HG03460 (cell line): Measurements from ENCODE around the gene ZNF513.

Source experiments
- ATAC-seq: cut with Tn5 transposase; IDR thresholded peaks from one replicate; pipeline ENCODE4 v1.9.1; 2021; ENCODE audit not compliant: unreplicated experiment

The ZNF513 gene

DNA sequence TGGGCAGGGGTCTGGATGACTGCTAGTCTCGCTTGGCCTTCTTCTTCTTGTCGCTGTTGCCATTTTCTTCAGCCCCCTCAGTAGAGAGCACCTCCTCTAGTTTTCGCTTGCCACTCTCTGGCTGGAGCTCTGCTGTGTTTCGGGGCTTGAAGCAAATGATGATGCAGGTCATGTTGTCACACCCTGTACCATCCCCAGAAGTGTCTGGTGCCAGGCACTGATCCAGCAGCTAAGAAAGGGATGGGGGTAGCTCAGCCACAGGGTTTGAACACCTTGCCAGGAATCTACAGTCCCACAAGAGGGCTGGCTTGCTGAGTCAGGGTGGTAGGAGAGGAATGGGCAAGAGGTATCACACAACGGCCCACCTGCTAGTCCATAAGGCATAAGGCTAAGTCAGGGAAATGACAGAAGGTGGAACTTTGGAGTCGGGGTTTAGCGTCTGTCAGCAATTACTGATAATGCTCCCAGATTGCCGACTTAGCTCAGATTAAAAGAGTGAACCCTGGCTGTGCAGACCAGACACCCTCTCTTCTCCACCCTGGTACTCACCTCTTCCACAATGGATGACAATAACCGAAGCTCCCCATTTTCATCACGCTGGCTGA is 1.1 kb upstream of the ZNF513 start:
- no peak for ATAC-seq

DNA sequence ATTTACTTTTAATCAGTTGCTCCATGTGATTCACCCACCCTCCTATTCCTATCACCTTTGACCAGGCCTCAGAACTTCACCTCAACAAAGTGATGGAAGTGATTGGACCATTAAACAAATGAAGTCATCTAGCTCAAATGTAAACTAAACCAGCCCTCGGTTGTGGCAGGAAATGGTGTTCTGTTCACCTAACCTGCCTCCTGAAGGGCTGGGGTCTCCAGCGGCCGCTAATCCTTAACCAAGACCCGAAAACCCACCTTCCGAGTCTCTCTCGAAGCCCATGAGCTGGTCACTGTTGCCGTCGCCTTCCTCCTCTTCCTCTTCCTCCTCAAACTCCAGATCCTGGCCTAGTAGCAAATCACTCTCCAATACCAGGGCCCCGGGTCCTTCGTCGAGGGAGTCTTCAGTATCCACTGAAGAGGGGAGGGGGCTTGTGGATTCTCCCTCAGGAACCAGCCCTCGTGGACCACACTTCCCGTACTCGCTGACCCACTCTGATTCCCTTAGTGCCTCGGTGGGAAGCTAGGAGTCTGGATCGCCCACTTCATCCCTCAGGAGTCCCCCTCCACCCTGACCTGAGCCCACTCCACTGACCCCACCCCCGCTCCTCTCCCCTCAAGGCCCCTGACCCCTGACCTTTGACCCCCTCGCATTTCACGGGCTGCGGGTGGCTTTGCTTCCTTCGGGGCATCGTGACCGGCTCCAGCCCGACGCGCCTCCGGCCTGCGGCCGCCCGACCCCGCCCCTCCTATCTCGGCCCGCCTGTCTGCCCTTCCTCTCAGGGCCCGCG is 503 bp downstream of the ZNF513 start:
- peak; percentile 27 for ATAC-seq

DNA sequence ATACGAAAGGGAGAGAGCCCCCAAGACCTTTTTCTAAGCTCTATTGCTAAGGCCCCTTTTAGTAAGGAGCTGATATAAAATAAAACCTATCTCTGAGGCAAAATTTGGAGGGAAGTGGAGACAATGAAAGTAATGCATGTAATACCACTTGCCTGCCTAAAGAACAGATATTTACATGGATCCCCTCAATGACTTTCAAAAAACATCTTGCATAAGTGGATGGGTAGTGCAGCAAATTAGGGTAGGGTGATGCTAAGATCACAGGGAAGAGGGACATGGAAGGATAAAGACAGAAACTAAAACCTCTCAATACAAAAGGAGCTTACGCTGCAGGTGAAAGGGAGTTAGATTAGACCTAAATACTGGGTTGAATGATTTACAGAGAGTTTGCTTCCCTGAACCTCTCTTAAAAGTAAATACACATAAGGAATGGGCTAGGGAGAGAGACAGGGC is 1.1 kb downstream of the ZNF513 start:
- ATAC-seq = no peak

DNA sequence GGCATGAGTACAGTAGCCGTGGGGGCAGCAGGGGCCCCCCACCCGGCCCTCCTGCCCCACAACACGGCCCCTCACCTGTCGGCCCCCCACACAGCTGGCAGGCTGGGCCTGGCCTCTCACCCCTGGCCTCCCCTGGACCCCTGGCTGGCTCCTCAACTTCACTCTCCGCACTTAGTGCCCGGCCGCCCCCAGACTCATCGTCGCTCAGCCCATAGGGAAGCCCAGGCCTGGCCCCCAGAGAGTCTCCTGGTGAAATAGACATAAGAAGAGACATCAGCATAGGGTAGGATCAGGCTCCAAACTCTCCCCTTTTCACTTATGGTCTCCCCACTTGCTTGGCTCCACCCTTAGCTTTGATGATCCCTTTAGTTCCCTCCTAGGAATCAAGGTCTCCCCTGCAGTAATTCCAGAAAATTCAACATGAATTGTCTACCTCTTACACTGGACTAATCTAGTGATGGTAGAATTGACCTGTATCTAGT is 1.7 kb downstream of the ZNF513 start:
- no peak for ATAC-seq

DNA sequence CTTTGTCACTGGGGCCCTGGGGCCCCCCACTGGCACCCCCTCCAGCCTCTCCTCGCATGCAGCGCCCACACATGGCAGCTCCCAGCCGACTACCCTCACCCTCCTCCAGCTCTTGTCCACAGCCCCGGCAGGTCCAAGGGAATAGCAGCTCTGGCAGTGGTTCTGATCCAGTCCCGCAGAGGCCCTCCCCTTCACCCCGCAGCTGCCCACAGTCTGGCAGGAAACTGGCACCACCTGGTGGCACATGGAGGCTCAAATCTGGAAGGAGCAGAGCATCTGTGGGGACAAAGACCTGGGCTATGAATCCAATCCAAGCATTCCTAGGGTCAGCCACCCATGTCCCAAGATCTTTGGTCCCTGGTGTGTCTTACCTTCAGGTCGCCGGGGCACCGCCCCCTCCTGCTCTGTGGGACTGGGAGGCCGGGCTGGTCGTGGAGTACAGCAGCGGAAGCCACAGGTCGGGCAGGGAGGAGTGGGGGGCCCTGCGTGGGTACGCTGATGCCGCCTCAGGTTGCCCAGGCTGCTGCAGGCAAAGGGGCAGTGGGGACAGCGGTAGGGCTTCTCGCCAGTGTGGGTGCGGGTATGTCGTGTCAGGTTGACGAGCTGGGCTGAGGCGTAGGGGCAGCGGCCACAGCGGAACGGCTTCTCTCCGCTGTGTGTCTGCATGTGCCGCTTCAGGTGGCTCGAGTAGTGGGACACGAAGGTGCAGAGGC is 2.3 kb downstream of the ZNF513 start:
- no peak for ATAC-seq

DNA sequence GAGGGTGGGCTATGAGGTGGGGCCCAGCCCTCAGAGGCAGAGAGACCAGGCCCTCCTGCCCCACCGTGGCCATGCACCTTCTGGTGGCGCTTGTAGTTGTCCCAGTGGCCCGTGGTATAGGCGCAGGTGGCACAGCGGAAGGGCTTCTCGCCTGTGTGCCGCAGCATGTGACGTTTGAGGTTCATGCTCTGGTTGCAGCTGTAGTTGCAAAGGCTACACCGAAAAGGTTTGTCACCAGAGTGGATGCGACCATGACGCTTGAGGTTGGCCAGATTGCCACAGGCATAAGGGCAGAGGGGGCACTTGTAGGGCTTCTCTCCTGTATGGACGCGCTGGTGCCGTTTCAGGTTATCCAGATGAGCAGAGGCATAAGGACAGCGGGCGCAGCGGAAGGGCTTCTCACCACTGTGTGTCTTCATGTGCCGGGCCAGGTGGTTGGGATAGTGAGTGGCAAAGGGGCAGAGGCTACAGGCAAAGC is 2.9 kb downstream of the ZNF513 start:
- no peak for ATAC-seq

DNA sequence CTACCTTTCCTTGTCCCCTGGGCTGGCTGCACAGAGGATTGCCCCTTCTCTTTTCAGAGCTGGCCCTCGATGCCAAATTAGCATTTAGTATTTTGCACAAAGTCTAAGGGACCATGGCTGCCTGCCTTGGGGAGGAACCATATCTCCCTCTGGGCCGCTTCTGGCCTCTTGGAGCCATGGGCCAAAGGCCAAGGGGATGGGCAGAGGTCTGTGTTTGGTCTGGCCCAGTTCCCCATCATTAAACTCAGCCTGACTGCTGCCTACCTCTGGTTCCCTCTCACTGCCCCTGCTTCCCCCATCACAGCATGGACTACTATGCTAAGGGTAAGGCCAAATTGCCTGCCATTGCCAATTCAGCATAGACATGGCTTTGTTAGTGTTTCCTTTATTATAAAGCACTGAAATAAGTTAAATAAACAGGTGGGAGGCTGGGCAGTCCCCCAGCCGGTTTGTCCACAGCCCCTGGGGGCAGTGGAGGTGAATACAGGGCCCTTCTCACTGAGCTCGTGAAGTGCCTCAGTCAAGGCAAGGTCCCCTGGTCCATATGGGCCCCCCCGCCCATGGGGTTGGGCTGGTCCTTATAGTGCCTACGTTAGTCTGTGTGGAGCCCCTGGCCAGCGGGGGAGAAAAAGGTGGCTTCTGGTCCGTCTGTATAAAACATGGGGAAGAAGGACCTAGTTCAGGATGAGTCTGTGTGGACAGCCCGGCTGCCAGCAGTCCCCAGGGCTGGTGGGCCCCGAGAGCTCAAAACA is 3.5 kb downstream of the ZNF513 start:
- no peak for ATAC-seq

DNA sequence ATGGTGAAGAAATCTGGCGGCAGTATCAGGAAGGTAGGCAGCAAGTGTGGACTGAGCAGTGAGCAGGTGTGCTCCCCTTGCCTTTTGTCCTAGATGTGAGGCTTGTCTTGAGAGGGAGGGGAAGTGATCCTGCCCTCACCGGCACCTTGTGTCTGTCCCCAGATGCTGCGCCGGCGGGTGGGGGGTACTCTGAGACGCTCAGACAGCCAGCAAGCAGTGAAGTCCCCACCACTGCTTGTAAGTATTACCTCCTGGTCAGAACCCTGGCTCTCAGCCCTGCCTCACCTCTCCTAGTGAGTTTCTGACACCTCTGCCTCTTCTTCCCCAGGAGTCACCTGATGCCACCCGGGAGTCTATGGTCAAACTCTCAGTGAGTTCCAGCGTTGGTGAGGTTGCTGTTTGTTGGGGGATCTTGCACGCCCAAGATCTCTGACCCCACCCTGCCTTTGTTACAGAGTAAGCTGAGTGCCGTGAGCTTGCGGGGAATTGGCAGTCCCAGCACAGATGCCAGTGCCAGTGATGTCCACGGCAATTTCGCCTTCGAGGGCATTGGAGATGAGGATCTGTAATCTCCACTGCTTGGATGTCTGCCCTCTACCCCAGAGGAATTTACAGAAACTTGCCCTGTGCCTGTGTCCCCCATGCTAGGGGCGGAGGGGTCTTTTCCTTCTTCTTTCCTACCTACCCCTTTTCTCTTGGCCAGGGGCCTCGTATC is 4.2 kb downstream of the ZNF513 start:
- ATAC-seq = no peak

DNA sequence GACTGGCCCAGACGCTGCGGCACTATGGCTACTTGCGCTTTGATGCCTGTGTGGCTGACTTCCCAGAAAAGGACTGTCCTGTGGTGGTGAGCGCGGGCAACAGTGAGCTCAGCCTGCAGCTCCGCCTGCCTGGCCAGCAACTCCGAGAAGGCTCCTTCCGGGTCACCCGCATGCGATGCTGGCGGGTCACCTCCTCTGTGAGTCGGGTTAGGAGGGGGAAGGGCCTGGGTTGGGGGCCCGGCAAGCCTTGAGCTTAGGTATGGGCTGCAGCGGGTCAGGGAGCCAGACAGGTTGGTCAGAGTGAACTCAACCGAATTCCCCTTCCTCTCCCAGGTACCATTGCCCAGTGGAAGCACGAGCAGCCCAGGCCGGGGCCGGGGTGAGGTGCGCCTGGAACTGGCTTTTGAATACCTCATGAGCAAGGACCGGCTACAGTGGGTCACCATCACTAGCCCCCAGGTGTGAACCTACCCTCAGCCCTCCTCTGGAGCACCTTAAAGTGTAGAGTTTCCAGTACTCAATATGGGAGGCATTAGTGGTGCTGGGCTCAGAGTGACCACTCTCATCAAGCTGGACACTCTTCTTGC is 4.9 kb downstream of the ZNF513 start:
- ATAC-seq = no peak

DNA sequence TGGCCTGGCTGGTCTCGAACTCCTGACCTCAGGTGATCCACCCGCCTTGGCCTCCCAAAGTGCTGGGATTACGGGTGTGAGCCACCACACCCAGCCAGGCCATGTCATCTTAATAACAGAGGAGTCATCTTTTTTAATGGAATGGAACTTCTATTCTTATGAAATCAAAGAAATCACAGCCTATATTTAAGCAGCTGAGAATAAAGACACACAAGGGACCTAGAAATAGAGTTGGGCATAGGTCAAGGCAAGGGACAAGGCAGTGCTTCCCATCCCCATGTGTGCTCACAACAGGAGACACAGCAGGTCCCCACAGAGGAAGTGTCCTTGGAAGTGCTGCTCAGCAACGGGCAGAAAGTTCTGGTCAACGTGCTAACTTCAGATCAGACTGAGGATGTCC is 7.0 kb downstream of the ZNF513 start:
- ATAC-seq = no peak

DNA sequence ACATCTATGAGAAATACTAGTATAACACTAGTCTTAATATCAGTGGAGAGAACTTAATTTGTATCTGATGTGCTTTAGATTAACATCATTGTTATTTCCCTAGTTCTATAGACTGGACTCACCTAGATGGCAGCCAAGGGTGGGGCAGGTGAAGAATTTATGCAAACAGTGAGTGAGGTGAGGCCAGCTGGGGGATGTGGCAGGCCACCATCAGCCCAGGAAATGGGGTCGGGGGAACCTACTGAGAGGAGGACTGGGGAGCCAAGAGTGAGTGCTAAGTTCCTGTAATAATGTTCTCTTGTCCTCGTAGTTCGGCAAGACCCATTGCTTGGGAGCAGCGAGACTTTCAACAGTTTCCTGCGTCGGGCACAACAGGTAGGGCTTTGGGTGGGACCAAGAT is 7.6 kb downstream of the ZNF513 start:
- ATAC-seq = no peak

DNA sequence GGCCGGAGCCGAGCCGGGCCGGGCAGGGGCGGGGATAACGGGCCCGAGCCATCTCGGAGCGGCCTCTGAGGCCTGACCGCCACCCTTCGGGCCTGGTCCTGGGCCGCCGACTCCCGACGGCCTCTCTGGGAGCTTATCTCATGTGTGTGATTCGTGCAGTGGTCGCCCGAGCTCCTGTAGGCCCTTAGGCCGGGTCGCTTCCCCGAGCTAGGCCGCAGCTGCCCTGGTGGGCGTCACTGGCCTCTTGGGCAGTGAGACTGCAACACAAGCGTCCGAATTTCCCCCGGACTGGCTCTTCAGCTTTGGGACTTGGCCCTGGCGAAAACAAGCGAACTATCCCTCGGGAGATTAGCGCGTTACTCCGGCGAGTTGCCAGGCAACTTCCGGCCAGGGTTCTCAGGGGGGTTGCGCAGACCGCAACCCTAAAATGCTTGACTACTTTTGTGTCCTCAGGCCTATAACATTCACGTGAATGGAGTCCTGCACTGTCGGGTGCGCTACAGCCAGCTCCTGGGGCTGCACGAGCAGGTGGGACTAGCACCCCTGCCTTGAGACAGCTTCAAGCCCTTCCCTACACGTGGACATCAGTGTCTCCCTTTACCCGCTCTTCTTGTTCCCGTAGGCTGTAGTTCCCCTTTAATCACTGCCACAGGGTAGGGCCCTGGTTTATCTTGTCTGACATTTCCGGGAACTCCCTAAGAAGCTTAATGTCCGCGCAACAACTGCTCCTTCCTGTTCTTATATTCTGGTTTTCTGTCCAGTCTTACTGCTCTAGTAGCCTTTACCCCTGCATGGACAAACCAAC is 9.5 kb downstream of the ZNF513 start:
- peak; percentile 28 for ATAC-seq

DNA sequence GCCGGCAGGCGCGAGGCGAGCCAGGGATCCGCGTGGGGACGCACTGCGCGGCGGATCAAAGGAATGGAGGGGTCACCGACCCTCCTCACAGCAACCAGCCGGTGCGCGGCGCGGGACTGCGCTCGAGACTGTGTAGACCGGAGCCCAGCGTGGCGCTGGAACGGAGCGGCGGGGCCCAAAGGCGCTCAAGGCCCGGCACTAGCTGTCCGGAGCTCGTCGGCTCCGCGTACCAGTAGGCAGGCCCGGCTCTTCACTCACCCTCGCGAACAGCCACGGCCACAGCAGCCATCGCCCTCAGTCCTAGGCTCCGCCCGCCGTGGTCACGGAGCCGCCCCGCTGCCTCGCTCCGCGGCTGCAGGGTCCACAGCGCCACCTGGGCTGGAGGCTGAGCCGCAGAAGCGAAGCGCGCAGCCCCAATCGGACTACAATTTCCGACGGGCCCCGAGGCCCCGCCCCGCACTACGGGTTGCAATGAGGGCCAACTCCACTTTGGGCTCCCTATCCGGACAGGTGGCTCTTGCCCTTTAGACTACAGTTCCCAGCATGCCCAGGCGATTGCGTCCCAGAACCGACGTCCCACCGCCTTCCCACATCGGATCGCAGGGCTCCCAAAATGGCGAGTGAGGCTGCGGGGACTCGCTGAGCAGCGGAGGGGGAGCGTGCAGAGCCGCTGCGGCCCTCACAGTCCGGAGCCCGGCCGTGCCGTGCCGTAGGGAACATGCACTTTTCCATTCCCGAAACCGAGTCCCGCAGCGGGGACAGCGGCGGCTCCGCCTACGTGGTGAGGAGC is 10.3 kb downstream of the ZNF513 start, which contains the start of the genes EIF2B4 and SNX17:
Gene EIF2B4 (minus strand): TSS at position 313 of the 790 bp plus-strand sequence. CDS start 24 bp downstream, at position 289.
Gene SNX17 (plus strand): TSS at position 591 of the 790 bp plus-strand sequence. CDS start 128 bp downstream, at position 719.
- ATAC-seq = peak; percentile 88

DNA sequence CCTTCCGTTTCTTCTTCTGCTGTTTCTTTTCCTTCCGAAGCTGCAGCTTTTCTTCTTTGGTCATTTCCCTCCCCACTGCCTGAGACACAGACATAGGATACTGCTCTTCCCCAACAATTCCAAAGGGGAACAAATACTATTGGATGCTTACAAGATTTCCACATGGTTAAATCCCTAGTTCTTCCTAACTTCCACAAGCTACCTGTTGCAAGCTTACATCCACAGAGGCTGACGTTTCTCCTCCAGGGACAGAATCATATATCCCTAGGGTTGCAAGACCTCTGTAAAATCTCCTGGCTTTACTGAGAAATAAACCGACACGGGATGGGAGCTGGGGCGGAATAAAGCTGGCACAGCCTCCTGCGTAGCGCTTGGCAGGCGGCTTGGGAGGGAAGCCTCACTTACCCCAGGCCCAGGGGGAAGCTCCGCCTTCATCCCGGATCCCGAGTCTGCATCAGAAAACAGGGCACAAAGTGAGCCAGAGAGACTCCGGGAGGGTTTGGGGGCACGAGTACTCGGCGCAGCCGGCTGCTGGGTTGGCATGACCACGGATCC is 11.0 kb downstream of the ZNF513 start:
- peak; percentile 3 for ATAC-seq

DNA sequence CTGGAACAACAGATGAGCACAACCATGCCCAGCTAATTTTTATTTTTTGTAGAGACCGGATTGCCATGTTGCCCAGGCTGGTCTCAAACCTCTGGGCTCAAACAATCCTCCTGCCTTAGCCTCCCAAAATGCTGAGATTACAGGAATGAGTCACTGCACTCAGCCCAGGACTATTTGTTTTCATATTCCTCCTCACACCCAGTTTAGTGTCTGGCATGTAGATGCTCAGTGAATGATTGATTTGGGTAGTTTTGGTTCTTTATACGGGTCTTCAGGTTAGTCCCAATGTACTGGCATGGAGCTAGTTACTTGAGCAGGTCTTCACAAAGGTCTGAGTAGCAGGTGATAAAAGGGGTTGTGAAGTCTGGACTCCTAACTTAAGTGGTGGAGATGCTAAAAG is 16.6 kb downstream of the ZNF513 start:
- no peak for ATAC-seq

DNA sequence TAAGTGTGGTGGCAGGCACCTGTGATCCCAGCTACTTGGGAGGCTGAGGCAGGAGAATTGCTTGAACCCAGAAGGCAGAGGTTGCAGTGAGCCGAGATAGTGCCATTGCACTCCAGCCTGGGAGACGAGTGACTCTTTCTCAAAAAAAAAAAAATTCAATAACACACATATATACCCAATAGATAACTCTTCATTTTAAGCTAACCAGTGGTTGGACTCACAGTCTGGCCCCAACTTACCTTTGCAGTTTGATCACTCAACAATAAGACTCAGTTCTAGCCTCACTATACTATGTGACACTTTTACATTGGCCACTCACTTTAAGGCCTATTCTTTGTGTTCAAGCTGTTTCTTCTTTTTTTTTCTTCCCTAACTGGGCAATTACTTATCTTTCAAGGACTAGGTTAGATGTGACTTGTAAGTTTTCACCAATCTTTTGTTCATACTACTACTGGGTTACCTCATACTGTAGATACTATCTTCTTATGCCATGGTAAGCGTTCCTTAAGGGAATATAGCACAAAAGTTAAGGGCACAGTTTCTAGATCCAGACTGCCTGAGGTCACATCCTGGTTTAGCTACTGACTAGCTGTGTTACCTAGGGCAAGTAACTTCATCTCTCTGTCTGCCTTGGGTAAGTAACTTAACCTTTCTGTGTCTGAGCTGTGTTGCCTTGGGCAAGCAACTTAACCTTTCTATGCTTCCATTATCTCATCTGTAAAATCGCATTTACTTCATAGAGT is 17.7 kb downstream of the ZNF513 start:
- no peak for ATAC-seq
